ENCODE measurements around the gene NFIA.

Gene NFIA

DNA sequence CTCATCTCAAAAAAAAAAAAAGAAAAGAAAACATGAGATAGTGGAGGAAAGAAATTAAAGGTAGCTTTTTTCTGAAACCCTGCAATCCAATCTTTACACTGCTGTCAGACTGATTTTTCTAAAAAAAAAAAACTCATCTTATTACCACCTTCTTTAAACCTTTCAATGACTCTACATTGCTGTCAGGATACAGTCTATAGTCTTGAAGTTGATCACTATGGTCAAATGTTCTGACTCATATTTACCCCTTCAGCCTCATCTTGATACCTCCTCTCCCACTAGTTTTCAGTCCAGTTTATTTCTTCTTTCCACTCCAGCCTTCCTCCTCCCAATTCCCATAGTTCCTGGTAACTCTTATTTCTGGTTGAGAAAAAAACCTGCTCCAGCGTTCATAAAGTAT, 17.7 kb upstream of the NFIA start:
- H3K9me3 ChIP-seq (ENCODE audit: control insufficient read depth, insufficient read depth, low read depth, low read length) = no peaks in the 10 kb centered on the region
- H3K4me3 ChIP-seq (ENCODE audit: low read depth, low read length) = no peak overlapping the region
- H3K4me1 ChIP-seq (ENCODE audit: control insufficient read depth, insufficient read depth, low read length) = peaks cover 9% of the 10 kb centered on the region; the same call in 1 of the 2 replicates
- TF ChIP-seq ZNF837 (tag by site-specific recombination; IDR thresholded peaks at IDR 0.05) (no peak), KLF16 (tag by site-specific recombination; IDR thresholded peaks at IDR 0.05) (no peak), GLI2 (tag by site-specific recombination; IDR thresholded peaks at IDR 0.05; ENCODE audit: borderline replicate concordance, low read depth) (no peak), ZNF174 (tag by site-specific recombination; IDR thresholded peaks at IDR 0.05) (no peak), ZSCAN23 (tag by site-specific recombination; IDR thresholded peaks at IDR 0.05) (no peak), ZNF768 (tag by site-specific recombination; IDR thresholded peaks at IDR 0.05) (no peak), ZNF324 (tag by site-specific recombination; IDR thresholded peaks at IDR 0.05) (no peak), ZNF48 (tag by site-specific recombination; IDR thresholded peaks at IDR 0.05) (no peak), ZNF10 (tag by site-specific recombination; IDR thresholded peaks at IDR 0.05) (no peak), ZNF239 (tag by site-specific recombination; IDR thresholded peaks at IDR 0.05) (no peak), ZSCAN30 (tag by site-specific recombination; IDR thresholded peaks at IDR 0.05) (no peak), ZNF658 (tag by site-specific recombination; IDR thresholded peaks at IDR 0.05) (no peak), ZNF629 (tag by site-specific recombination; IDR thresholded peaks at IDR 0.05) (no peak)
- TF ChIP-seq, protein P1, sequence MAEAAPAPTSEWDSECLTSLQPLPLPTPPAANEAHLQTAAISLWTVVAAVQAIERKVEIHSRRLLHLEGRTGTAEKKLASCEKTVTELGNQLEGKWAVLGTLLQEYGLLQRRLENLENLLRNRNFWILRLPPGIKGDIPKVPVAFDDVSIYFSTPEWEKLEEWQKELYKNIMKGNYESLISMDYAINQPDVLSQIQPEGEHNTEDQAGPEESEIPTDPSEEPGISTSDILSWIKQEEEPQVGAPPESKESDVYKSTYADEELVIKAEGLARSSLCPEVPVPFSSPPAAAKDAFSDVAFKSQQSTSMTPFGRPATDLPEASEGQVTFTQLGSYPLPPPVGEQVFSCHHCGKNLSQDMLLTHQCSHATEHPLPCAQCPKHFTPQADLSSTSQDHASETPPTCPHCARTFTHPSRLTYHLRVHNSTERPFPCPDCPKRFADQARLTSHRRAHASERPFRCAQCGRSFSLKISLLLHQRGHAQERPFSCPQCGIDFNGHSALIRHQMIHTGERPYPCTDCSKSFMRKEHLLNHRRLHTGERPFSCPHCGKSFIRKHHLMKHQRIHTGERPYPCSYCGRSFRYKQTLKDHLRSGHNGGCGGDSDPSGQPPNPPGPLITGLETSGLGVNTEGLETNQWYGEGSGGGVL (tag by site-specific recombination; IDR thresholded peaks at IDR 0.05) = no peak
- TF ChIP-seq, protein P2, sequence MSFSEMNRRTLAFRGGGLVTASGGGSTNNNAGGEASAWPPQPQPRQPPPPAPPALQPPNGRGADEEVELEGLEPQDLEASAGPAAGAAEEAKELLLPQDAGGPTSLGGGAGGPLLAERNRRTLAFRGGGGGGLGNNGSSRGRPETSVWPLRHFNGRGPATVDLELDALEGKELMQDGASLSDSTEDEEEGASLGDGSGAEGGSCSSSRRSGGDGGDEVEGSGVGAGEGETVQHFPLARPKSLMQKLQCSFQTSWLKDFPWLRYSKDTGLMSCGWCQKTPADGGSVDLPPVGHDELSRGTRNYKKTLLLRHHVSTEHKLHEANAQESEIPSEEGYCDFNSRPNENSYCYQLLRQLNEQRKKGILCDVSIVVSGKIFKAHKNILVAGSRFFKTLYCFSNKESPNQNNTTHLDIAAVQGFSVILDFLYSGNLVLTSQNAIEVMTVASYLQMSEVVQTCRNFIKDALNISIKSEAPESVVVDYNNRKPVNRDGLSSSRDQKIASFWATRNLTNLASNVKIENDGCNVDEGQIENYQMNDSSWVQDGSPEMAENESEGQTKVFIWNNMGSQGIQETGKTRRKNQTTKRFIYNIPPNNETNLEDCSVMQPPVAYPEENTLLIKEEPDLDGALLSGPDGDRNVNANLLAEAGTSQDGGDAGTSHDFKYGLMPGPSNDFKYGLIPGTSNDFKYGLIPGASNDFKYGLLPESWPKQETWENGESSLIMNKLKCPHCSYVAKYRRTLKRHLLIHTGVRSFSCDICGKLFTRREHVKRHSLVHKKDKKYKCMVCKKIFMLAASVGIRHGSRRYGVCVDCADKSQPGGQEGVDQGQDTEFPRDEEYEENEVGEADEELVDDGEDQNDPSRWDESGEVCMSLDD (tag by site-specific recombination; IDR thresholded peaks at IDR 0.05) = no peak
- TF ChIP-seq, protein P3, sequence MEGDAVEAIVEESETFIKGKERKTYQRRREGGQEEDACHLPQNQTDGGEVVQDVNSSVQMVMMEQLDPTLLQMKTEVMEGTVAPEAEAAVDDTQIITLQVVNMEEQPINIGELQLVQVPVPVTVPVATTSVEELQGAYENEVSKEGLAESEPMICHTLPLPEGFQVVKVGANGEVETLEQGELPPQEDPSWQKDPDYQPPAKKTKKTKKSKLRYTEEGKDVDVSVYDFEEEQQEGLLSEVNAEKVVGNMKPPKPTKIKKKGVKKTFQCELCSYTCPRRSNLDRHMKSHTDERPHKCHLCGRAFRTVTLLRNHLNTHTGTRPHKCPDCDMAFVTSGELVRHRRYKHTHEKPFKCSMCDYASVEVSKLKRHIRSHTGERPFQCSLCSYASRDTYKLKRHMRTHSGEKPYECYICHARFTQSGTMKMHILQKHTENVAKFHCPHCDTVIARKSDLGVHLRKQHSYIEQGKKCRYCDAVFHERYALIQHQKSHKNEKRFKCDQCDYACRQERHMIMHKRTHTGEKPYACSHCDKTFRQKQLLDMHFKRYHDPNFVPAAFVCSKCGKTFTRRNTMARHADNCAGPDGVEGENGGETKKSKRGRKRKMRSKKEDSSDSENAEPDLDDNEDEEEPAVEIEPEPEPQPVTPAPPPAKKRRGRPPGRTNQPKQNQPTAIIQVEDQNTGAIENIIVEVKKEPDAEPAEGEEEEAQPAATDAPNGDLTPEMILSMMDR (tag by site-specific recombination; IDR thresholded peaks at IDR 0.05) = no peak
- TF ChIP-seq, protein P4, sequence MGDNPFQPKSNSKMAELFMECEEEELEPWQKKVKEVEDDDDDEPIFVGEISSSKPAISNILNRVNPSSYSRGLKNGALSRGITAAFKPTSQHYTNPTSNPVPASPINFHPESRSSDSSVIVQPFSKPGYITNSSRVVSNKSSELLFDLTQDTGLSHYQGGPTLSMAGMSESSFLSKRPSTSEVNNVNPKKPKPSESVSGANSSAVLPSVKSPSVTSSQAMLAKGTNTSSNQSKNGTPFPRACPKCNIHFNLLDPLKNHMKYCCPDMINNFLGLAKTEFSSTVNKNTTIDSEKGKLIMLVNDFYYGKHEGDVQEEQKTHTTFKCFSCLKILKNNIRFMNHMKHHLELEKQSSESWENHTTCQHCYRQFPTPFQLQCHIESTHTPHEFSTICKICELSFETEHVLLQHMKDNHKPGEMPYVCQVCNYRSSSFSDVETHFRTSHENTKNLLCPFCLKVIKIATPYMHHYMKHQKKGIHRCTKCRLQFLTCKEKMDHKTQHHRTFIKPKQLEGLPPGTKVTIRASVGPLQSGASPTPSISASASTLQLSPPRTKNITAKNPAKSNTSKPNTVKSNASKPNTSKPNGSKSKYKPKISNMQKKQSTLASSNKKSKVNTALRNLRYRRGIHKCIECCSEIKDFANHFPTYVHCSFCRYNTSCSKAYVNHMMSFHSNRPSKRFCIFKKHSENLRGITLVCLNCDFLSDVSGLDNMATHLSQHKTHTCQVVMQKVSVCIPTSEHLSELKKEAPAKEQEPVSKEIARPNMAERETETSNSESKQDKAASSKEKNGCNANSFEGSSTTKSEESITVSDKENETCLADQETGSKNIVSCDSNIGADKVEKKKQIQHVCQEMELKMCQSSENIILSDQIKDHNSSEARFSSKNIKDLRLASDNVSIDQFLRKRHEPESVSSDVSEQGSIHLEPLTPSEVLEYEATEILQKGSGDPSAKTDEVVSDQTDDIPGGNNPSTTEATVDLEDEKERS (tag by site-specific recombination; IDR thresholded peaks at IDR 0.05) = no peak
- TF ChIP-seq, protein P5, sequence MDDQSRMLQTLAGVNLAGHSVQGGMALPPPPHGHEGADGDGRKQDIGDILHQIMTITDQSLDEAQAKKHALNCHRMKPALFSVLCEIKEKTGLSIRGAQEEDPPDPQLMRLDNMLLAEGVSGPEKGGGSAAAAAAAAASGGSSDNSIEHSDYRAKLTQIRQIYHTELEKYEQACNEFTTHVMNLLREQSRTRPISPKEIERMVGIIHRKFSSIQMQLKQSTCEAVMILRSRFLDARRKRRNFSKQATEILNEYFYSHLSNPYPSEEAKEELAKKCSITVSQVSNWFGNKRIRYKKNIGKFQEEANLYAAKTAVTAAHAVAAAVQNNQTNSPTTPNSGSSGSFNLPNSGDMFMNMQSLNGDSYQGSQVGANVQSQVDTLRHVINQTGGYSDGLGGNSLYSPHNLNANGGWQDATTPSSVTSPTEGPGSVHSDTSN (CRISPR knock-in tag; IDR thresholded peaks at IDR 0.05) = no peak
- TF ChIP-seq, protein P6, sequence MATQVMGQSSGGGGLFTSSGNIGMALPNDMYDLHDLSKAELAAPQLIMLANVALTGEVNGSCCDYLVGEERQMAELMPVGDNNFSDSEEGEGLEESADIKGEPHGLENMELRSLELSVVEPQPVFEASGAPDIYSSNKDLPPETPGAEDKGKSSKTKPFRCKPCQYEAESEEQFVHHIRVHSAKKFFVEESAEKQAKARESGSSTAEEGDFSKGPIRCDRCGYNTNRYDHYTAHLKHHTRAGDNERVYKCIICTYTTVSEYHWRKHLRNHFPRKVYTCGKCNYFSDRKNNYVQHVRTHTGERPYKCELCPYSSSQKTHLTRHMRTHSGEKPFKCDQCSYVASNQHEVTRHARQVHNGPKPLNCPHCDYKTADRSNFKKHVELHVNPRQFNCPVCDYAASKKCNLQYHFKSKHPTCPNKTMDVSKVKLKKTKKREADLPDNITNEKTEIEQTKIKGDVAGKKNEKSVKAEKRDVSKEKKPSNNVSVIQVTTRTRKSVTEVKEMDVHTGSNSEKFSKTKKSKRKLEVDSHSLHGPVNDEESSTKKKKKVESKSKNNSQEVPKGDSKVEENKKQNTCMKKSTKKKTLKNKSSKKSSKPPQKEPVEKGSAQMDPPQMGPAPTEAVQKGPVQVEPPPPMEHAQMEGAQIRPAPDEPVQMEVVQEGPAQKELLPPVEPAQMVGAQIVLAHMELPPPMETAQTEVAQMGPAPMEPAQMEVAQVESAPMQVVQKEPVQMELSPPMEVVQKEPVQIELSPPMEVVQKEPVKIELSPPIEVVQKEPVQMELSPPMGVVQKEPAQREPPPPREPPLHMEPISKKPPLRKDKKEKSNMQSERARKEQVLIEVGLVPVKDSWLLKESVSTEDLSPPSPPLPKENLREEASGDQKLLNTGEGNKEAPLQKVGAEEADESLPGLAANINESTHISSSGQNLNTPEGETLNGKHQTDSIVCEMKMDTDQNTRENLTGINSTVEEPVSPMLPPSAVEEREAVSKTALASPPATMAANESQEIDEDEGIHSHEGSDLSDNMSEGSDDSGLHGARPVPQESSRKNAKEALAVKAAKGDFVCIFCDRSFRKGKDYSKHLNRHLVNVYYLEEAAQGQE (tag by site-specific recombination; IDR thresholded peaks at IDR 0.05) = no peak
- TF ChIP-seq, protein P7, sequence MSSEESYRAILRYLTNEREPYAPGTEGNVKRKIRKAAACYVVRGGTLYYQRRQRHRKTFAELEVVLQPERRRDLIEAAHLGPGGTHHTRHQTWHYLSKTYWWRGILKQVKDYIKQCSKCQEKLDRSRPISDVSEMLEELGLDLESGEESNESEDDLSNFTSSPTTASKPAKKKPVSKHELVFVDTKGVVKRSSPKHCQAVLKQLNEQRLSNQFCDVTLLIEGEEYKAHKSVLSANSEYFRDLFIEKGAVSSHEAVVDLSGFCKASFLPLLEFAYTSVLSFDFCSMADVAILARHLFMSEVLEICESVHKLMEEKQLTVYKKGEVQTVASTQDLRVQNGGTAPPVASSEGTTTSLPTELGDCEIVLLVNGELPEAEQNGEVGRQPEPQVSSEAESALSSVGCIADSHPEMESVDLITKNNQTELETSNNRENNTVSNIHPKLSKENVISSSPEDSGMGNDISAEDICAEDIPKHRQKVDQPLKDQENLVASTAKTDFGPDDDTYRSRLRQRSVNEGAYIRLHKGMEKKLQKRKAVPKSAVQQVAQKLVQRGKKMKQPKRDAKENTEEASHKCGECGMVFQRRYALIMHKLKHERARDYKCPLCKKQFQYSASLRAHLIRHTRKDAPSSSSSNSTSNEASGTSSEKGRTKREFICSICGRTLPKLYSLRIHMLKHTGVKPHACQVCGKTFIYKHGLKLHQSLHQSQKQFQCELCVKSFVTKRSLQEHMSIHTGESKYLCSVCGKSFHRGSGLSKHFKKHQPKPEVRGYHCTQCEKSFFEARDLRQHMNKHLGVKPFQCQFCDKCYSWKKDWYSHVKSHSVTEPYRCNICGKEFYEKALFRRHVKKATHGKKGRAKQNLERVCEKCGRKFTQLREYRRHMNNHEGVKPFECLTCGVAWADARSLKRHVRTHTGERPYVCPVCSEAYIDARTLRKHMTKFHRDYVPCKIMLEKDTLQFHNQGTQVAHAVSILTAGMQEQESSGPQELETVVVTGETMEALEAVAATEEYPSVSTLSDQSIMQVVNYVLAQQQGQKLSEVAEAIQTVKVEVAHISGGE (tag by site-specific recombination; conservative IDR thresholded peaks at IDR 0.05; ENCODE audit: low read depth) = no peak
- no peak overlapping the region for H3K27ac ChIP-seq (ENCODE audit: extremely low read depth, low read depth, low read length)
- H3K36me3 ChIP-seq (ENCODE audit: control insufficient read depth in 2 of 2, insufficient read depth in 1 of 2, low read length in 2 of 2) = no peaks in the 10 kb centered on the region
- CTCF ChIA-PET = no interaction called here
- POLR2A ChIA-PET = no interaction called here

All from HEK293 (cell line).